ENCODE data around the gene LLPH.

Gene LLPH

DNA sequence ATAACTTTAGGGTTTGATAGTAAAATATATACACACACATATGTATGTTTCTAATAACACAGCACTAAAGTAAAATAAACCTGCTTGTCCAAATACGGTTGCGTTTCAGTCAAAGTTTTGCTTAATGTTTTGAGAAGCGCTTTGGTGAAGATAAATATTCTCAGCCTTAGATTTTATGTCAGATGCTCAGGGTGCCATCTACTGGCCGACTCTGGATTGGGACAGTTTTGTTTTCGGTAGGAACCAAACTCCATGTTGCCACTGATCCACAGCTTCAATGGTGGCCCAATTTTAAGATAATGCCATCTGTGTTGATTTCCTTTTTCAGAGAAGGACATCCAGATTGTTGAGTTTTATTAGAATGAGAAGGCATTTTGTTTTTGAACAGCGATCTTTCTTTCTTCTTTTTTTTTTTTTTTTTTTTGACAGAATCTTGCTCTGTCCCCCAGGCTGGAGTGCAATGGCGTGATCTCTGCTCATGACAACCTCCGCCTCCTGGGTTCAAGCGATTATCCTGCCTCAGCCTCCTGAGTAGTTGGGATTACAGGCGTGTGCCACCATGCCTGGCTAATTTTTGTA lies 43.1 kb downstream of the LLPH start:
- DNase-seq, result peak; percentile 76

DNA sequence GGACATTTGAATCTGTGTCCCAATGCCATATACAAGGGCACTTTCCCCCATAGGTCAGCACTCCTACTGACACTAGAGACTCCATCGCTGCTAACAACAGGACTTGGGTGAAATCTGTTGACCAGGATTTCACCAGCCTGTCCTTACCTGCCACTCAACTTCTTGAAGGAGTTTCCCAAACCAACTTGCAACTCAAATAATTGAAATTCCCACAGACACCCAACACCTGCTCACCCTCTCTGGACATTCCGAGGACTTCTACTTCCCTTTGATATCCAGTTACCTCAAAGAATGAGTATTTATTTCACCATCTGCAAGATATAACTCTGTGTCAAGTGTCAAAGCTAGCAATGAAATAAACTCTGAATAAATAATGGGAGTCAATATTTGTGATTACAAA lies 44.6 kb downstream of the LLPH start:
- no peak for DNase-seq

DNA sequence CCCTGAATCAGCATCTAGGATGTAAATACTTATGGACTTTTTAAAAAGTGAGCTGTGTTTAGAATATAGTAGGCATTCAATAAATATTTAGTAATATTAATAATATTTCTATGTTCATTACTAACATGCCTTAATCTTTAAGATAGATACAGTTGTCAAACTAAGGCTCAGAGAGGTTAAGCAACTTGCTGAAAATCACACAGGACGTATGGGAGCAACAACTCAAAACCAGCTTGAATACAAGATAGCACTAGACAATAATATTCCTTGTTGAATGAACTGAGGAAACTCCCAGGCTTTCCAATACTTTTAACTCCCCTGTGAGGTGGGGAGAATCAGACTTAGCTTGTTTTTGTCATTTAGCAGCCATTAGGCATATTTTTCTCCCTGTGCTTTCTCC lies 45.3 kb downstream of the LLPH start:
- DNase-seq, result no peak

GRCh38 chr12:66083766-66084165 lies 46.8 kb downstream of the LLPH start:
- no peak for DNase-seq

- DNase-seq, result no peak
These were observed 47.8 kb downstream of the LLPH start for GRCh38 chr12:66082744-66083143.

DNA sequence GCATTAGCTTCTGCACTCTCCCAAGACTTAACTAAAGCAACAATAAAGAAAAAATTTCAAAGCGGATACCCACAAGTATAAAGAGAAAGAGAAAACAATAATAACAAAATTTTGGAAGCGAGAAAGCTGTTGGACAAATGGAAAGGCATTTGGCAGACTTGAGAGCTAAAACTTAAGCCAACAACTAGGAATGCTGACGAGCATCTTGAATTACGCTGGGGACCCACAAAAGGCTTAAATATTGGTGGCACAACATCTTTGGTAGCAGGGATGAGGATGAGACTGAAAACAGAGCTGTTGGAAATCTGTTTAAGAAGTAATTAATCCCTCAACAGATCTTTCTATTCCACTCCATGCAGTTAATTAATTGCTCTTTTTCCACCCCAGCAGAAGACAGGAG lies 49.8 kb downstream of the LLPH start:
- no peak for DNase-seq

DNA sequence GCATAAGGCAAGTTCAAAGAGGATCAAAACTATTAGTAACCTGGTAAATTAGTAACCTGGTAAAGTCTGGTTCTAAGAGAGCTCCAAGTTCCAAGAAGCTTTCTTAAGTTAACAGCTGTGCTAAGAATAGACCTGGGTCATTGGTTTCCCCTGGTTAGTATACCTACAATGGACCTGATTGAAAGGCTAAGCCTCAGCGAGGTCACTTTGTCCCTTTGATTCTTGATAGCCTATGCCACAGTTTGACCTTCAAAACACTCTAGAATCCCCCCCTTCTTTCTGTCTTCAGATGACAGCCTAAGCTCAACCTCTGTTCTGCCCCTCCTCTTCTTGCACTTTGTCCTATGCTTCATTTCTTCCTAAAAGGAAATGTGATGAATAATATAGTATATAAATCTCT lies 53.0 kb downstream of the LLPH start:
- no peak for DNase-seq

DNA sequence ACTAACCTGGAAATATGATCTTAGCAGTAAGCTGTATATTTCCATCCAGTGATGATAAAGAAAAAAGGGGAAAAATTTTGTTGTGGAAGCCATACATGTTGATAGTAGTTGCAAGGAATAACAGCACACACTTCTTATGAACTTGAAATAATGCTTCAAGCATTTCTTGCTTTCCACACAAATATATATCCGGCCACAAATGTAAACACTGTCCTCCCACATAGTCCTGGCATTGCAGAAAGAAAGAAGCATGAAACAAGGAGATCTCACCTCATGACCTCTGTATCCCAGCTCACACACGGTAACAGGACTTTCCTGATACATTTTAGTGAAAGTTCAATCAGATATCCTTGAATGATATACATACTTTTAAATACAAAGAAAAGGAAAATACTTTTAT lies 56.0 kb downstream of the LLPH start:
- no peak for DNase-seq

- no peak for DNase-seq
These were observed 58.0 kb downstream of the LLPH start for GRCh38 chr12:66072566-66072965.

- no peak for DNase-seq
These were observed 58.4 kb downstream of the LLPH start for GRCh38 chr12:66072135-66072534.

DNA sequence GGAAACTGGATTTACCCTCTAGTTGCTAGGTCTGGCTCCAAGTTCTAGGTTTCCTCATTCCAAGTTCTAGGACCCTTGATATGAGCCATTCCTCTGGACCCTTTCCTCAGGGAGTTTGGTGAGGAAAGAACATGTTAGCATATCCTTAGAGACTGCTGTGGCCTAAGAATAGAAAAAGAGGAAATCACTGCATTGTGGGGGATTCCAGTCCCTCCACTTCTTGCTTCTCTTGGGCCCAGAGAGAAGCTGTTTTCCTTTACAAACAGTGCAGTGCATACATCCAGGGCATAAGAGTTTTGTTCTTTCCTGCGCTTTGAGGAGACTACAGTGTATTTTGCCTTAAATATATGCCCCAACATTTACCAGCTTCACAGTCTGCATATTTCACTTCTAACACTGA lies 59.0 kb downstream of the LLPH start:
- no peak for DNase-seq

DNA sequence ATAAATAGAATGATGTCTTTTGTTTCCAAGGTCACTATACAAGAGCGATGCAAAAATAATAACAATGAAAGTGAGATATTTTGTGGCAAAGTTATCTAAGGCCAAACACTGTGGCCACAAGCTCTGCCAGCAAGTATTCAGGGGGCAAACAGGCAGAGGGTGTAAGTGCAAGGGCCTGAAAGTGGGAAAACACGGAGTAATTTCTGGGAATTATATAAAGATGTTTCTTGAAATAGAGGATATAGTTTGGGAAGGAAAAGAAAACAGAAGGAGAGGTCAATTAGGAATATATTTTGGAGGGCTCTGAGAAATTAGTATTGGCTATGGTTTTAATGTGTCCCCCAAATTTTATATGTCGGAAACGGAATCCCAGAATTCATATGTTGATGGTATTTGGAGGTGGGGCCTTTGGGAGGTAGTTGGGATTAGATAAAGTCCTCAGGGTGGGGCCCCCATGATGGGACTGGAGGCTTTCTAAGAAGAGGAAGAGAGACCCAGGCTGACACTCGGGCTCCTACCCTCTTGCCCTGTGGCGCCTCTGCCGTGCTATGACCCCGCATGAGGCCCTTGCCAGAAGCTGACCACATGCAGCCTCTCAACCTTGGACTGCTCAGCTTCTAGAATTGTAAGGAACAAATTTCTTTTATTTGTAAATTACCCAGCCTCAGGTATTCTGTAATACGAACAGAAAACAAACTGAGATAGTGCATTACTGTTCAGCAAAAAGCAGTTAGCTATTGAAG lies 60.0 kb downstream of the LLPH start:
- DNase-seq, result no peak

DNA sequence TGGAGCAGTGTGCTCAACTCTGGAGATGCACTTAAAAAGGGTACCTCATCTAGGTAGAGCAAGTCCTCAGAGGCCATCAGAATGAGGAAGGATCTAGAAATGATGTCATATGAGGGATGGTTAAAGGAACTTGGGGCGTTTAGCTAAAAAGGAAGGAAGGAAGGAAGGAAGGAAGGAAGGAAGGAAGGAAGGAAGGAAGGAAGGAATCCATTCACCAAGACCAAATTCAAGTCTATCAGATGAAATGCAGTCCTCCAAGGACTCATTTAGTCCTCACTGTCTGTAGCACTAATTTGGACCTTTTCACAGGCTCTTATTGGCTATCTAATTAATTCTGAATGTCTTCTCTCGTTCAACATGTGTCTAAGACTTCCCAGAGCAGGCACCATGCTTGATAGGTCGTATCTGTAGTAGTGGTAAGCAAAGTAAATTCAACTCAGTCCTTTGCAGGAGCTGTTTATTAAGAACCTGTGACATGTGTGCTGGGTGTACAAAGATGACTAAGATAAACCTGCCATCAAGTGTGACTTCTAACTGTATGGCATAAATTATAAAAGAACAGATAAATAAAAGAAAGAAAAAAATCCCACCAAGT lies 63.5 kb downstream of the LLPH start:
- DNase-seq, result no peak

Measured in activated CD8-positive, alpha-beta memory T cell treated with anti-CD3 and anti-CD28 coated beads for 24 hours (primary cell).